ENCODE results near the gene GUSB.
"Not testable (repeated sequence)": the region's sequence is repeated elsewhere in the genome, so short reads cannot be mapped to it uniquely, and the experiment has no call there.

The GUSB gene

GRCh38 chr7:65981965-65982792 lies at the start of gene GUSB:
GUSB (minus strand) TSS chr7:65982213; CDS start chr7:65982183, 30 bp downstream.
- TF ChIP-seq CTCF (IDR thresholded peaks at IDR 0.05; ENCODE audit: low read depth, low read length): no peak
- peak; percentile 89 for DNase-seq (ENCODE audit: low read depth in 2 of 2)
- H3K4me3 ChIP-seq (replicated peaks in 1 of 2; ENCODE audit: low read depth in 2 of 2, low read length in 2 of 2): peak within 1 kb of the TSS; percentile 78 to 83

- H3K4me3 ChIP-seq (replicated peaks in 1 of 2; ENCODE audit: low read depth in 2 of 2, low read length in 2 of 2); DNase-seq (ENCODE audit: low read depth in 2 of 2): not testable (repeated sequence)
Measured at GRCh38 chr7:66028342-66028741, 46.3 kb upstream of the GUSB start.

GRCh38 chr7:66016131-66016461 lies 34.1 kb upstream of the GUSB start:
- no peak overlapping the region for H3K4me3 ChIP-seq (replicated peaks in 1 of 2; ENCODE audit: low read depth in 2 of 2, low read length in 2 of 2)
- no peak for TF ChIP-seq CTCF (IDR thresholded peaks at IDR 0.05; ENCODE audit: low read depth, low read length)
- DNase-seq (ENCODE audit: low read depth in 2 of 2): peak; percentile 17 to 56

GRCh38 chr7:66015440-66016130 lies 33.6 kb upstream of the GUSB start:
- no peak for DNase-seq (ENCODE audit: low read depth in 2 of 2)
- no peak for TF ChIP-seq CTCF (IDR thresholded peaks at IDR 0.05; ENCODE audit: low read depth, low read length)
- no peak overlapping the region for H3K4me3 ChIP-seq (replicated peaks in 1 of 2; ENCODE audit: low read depth in 2 of 2, low read length in 2 of 2)

- peak; percentile 75 for TF ChIP-seq CTCF (IDR thresholded peaks at IDR 0.05; ENCODE audit: low read depth, low read length)
- DNase-seq (ENCODE audit: low read depth in 2 of 2): peak; percentile 68 to 78
- H3K4me3 ChIP-seq (replicated peaks in 1 of 2; ENCODE audit: low read depth in 2 of 2, low read length in 2 of 2): no peak overlapping the region
Measured at GRCh38 chr7:66013938-66014337, 31.9 kb upstream of the GUSB start.

- no peak for TF ChIP-seq CTCF (IDR thresholded peaks at IDR 0.05; ENCODE audit: low read depth, low read length)
- no peak for DNase-seq (ENCODE audit: low read depth in 2 of 2)
- no peak overlapping the region for H3K4me3 ChIP-seq (replicated peaks in 1 of 2; ENCODE audit: low read depth in 2 of 2, low read length in 2 of 2)
Measured at GRCh38 chr7:66007232-66007631, 25.2 kb upstream of the GUSB start.

GRCh38 chr7:66005115-66005671 lies 23.2 kb upstream of the GUSB start:
- not testable (repeated sequence) for DNase-seq (ENCODE audit: low read depth in 2 of 2)

GRCh38 chr7:66000823-66001417 lies 18.9 kb upstream of the GUSB start:
- H3K4me3 ChIP-seq (replicated peaks in 1 of 2; ENCODE audit: low read depth in 2 of 2, low read length in 2 of 2); DNase-seq (ENCODE audit: low read depth in 2 of 2): not testable (repeated sequence)

More at GRCh38 chr7:66005115-66005671, 23.2 kb upstream of the GUSB start:
- H3K4me3 ChIP-seq (replicated peaks in 1 of 2; ENCODE audit: low read depth in 2 of 2, low read length in 2 of 2): not testable (repeated sequence)

GRCh38 chr7:65994984-65995383 lies 13.0 kb upstream of the GUSB start:
- not testable (repeated sequence) for DNase-seq (ENCODE audit: low read depth in 2 of 2); H3K4me3 ChIP-seq (replicated peaks in 1 of 2; ENCODE audit: low read depth in 2 of 2, low read length in 2 of 2)
